ENCODE results near the gene GRIK3. TPM values are rescaled to one million over a fixed set of nuclear protein-coding genes. Genes with fewer than 3 reads are reported as not detected.

GRIK3 gene
- total RNA-seq, 2 experiments from 2014 or later = 16.3 to 55.0 TPM

- TF ChIP-seq EZH2phosphoT487 (IDR thresholded peaks at IDR 0.05; ENCODE audit: borderline replicate concordance, low read depth, low read length) = no peak
- TF ChIP-seq, protein P1, sequence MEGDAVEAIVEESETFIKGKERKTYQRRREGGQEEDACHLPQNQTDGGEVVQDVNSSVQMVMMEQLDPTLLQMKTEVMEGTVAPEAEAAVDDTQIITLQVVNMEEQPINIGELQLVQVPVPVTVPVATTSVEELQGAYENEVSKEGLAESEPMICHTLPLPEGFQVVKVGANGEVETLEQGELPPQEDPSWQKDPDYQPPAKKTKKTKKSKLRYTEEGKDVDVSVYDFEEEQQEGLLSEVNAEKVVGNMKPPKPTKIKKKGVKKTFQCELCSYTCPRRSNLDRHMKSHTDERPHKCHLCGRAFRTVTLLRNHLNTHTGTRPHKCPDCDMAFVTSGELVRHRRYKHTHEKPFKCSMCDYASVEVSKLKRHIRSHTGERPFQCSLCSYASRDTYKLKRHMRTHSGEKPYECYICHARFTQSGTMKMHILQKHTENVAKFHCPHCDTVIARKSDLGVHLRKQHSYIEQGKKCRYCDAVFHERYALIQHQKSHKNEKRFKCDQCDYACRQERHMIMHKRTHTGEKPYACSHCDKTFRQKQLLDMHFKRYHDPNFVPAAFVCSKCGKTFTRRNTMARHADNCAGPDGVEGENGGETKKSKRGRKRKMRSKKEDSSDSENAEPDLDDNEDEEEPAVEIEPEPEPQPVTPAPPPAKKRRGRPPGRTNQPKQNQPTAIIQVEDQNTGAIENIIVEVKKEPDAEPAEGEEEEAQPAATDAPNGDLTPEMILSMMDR (conservative IDR thresholded peaks at IDR 0.05; ENCODE audit: low read length) = no peak
- no peaks in the 10 kb centered on the region for H3K9me2 ChIP-seq (ENCODE audit: insufficient read depth, low read length)
- CTCF ChIA-PET (ENCODE audit: unreplicated experiment) = no interaction called here
These were observed 247.9 kb downstream of the GRIK3 start for GRCh38 chr1:36786425-36786824.

GRCh38 chr1:36784147-36784859 is 250.0 kb downstream of the GRIK3 start:
- Histone ChIP-seq H3K4me3 (ENCODE audit: low read depth, low read length, poor library complexity, severe bottlenecking) (no peak overlapping the region), H4K20me1 (ENCODE audit: insufficient read depth, low read length) (no peaks in the 10 kb centered on the region), H3K4me2 (ENCODE audit: low read length) (no peak overlapping the region), H3K9me2 (ENCODE audit: insufficient read depth, low read length) (no peaks in the 10 kb centered on the region), H3K27ac (ENCODE audit: low read depth, low read length, poor library complexity, severe bottlenecking) (no peak overlapping the region), H3K79me2 (ENCODE audit: insufficient read depth, low read depth, low read length) (no peaks in the 10 kb centered on the region), H3K4me1 (ENCODE audit: insufficient read depth, low read length, poor library complexity, severe bottlenecking) (no peaks in the 10 kb centered on the region), H3K9me3 (ENCODE audit: low read length) (no peaks in the 10 kb centered on the region), H3K36me3 (ENCODE audit: insufficient read depth, low read length) (no peaks in the 10 kb centered on the region), H2AFZ (ENCODE audit: low read length) (no peak overlapping the region)
- DNase-seq (ENCODE audit: low spot score) = no peak
- TF ChIP-seq, protein P1 (conservative IDR thresholded peaks at IDR 0.05; ENCODE audit: low read length) = no peak
- TF ChIP-seq EZH2phosphoT487 (IDR thresholded peaks at IDR 0.05; ENCODE audit: borderline replicate concordance, low read depth, low read length) = no peak
- ChIA-PET POLR2A (no interaction called here), CTCF (ENCODE audit: unreplicated experiment) (no interaction called here)
- BruUV-seq (replicated peaks) = no TSS peak
- intact Hi-C loops (cut with micrococcal nuclease; ENCODE audit: unreplicated experiment) = no loop called here

More at GRCh38 chr1:36786425-36786824, 247.9 kb downstream of the GRIK3 start:
- intact Hi-C loops (cut with micrococcal nuclease; ENCODE audit: unreplicated experiment) = no loop called here
- Histone ChIP-seq H3K27ac (ENCODE audit: low read depth, low read length, poor library complexity, severe bottlenecking) (no peak overlapping the region), H3K4me1 (ENCODE audit: insufficient read depth, low read length, poor library complexity, severe bottlenecking) (peaks cover 6% of the 10 kb centered on the region), H3K9me3 (ENCODE audit: low read length) (no peaks in the 10 kb centered on the region), H3K79me2 (ENCODE audit: insufficient read depth, low read depth, low read length) (no peaks in the 10 kb centered on the region), H3K4me2 (ENCODE audit: low read length) (no peak overlapping the region), H3K36me3 (ENCODE audit: insufficient read depth, low read length) (no peaks in the 10 kb centered on the region), H3K4me3 (ENCODE audit: low read depth, low read length, poor library complexity, severe bottlenecking) (no peak overlapping the region), H4K20me1 (ENCODE audit: insufficient read depth, low read length) (no peaks in the 10 kb centered on the region), H2AFZ (ENCODE audit: low read length) (no peak overlapping the region)
- POLR2A ChIA-PET = no interaction called here
- BruUV-seq (replicated peaks) = no TSS peak
- no peak for DNase-seq (ENCODE audit: low spot score)

- DNase-seq (ENCODE audit: low spot score) = no peak
- no TSS peak for BruUV-seq (replicated peaks)
- H3K79me2 ChIP-seq (ENCODE audit: insufficient read depth, low read depth, low read length) = no peaks in the 10 kb centered on the region
- no peak overlapping the region for H3K4me3 ChIP-seq (ENCODE audit: low read depth, low read length, poor library complexity, severe bottlenecking)
- H3K9me3 ChIP-seq (ENCODE audit: low read length) = no peaks in the 10 kb centered on the region
- no peaks in the 10 kb centered on the region for H3K9me2 ChIP-seq (ENCODE audit: insufficient read depth, low read length)
- no peaks in the 10 kb centered on the region for H3K36me3 ChIP-seq (ENCODE audit: insufficient read depth, low read length)
- TF ChIP-seq, protein P1 (conservative IDR thresholded peaks at IDR 0.05; ENCODE audit: low read length) = no peak
- TF ChIP-seq EZH2phosphoT487 (IDR thresholded peaks at IDR 0.05; ENCODE audit: borderline replicate concordance, low read depth, low read length) = no peak
- intact Hi-C loops (cut with micrococcal nuclease; ENCODE audit: unreplicated experiment) = no loop called here
- ChIA-PET POLR2A (no interaction called here), CTCF (ENCODE audit: unreplicated experiment) (no interaction called here)
- no peaks in the 10 kb centered on the region for H3K4me1 ChIP-seq (ENCODE audit: insufficient read depth, low read length, poor library complexity, severe bottlenecking)
- no peak overlapping the region for H3K27ac ChIP-seq (ENCODE audit: low read depth, low read length, poor library complexity, severe bottlenecking)
- H4K20me1 ChIP-seq (ENCODE audit: insufficient read depth, low read length) = no peaks in the 10 kb centered on the region
- H2AFZ ChIP-seq (ENCODE audit: low read length) = no peak overlapping the region
- H3K4me2 ChIP-seq (ENCODE audit: low read length) = no peak overlapping the region
These were observed 250.8 kb downstream of the GRIK3 start for GRCh38 chr1:36783475-36783874.

All from OCI-LY7 (cell line).